Measurements from ENCODE around the gene BTBD18.

Gene BTBD18

GRCh38 chr11:57751676-57752253, at the start of gene BTBD18:
TSS of gene BTBD18 (minus strand) at chr11:57751819. CDS start at chr11:57751188, 631 bp downstream.
- in situ Hi-C loops (cut with MboI; ENCODE audit: low sequenced_read_pairs), result no loop called here

GRCh38 chr11:57801183-57801485, 49.5 kb upstream of the BTBD18 start:
- in situ Hi-C loops (cut with MboI; ENCODE audit: low sequenced_read_pairs), result no loop called here

- in situ Hi-C loops (cut with MboI; ENCODE audit: low sequenced_read_pairs), result no loop called here
Observed at GRCh38 chr11:57800444-57801182, 49.0 kb upstream of the BTBD18 start.

- in situ Hi-C loops (cut with MboI; ENCODE audit: low sequenced_read_pairs), result loop anchor here (10.0 kb wide), 1 partner anchor 54 kb away; the partner anchor contains the start of gene SELENOH
Observed at GRCh38 chr11:57798905-57799559, 47.4 kb upstream of the BTBD18 start.

GRCh38 chr11:57793351-57794115, 41.9 kb upstream of the BTBD18 start:
- in situ Hi-C loops (cut with MboI; ENCODE audit: low sequenced_read_pairs), result loop anchor here (10.0 kb wide), 1 partner anchor 49 kb away; the partner anchor contains the start of gene SELENOH

- in situ Hi-C loops (cut with MboI; ENCODE audit: low sequenced_read_pairs), result loop anchor here (10.0 kb wide), 1 partner anchor 48 kb away; the partner anchor contains the start of gene SELENOH
Observed at GRCh38 chr11:57792870-57793269, 41.3 kb upstream of the BTBD18 start.

GRCh38 chr11:57792060-57792541, 40.5 kb upstream of the BTBD18 start:
- in situ Hi-C loops (cut with MboI; ENCODE audit: low sequenced_read_pairs), result loop anchor here (10.0 kb wide), 1 partner anchor 47 kb away; the partner anchor contains the start of gene SELENOH

- in situ Hi-C loops (cut with MboI; ENCODE audit: low sequenced_read_pairs), result loop anchor here (10.0 kb wide), 1 partner anchor 47 kb away; the partner anchor contains the start of gene SELENOH
Observed at GRCh38 chr11:57791321-57792059, 39.9 kb upstream of the BTBD18 start.

GRCh38 chr11:57788703-57789088, 37.1 kb upstream of the BTBD18 start:
- in situ Hi-C loops (cut with MboI; ENCODE audit: low sequenced_read_pairs), result no loop called here

GRCh38 chr11:57787920-57788702, 36.5 kb upstream of the BTBD18 start:
- in situ Hi-C loops (cut with MboI; ENCODE audit: low sequenced_read_pairs), result no loop called here

- in situ Hi-C loops (cut with MboI; ENCODE audit: low sequenced_read_pairs), result no loop called here
Observed at GRCh38 chr11:57787006-57787604, 35.5 kb upstream of the BTBD18 start.

GRCh38 chr11:57786436-57786835, 34.8 kb upstream of the BTBD18 start:
- in situ Hi-C loops (cut with MboI; ENCODE audit: low sequenced_read_pairs), result no loop called here

- in situ Hi-C loops (cut with MboI; ENCODE audit: low sequenced_read_pairs), result no loop called here
Observed at GRCh38 chr11:57785072-57785471, 33.5 kb upstream of the BTBD18 start.

GRCh38 chr11:57781529-57781943, 29.9 kb upstream of the BTBD18 start:
- in situ Hi-C loops (cut with MboI; ENCODE audit: low sequenced_read_pairs), result no loop called here

- in situ Hi-C loops (cut with MboI; ENCODE audit: low sequenced_read_pairs), result no loop called here
Observed at GRCh38 chr11:57779276-57779675, 27.7 kb upstream of the BTBD18 start.

- in situ Hi-C loops (cut with MboI; ENCODE audit: low sequenced_read_pairs), result no loop called here
Observed at GRCh38 chr11:57778318-57779037, 26.9 kb upstream of the BTBD18 start.

GRCh38 chr11:57777969-57778317, 26.3 kb upstream of the BTBD18 start:
- in situ Hi-C loops (cut with MboI; ENCODE audit: low sequenced_read_pairs), result no loop called here

- in situ Hi-C loops (cut with MboI; ENCODE audit: low sequenced_read_pairs), result no loop called here
Observed at GRCh38 chr11:57776577-57777210, 25.1 kb upstream of the BTBD18 start.

All from HL-60/S4 treated with retinoic acid at 250 ng/mL for 4 days and 3 days (cell line).